Activated naive CD4-positive, alpha-beta T cell treated with anti-CD3 and anti-CD28 coated beads for 36 hours (primary cell): Measurements from ENCODE around the gene ZNF337. TPM values are rescaled to one million over a fixed set of nuclear protein-coding genes. Genes with fewer than 3 reads are reported as not detected.
A peak's percentile ranks its signal among the peaks of the same experiment; 100 is the strongest.
"Not testable (repeated sequence)": the region's sequence is repeated elsewhere in the genome, so short reads cannot be mapped to it uniquely, and the experiment has no call there.

Experiments used
- CTCF ChIA-PET: fragments of 350-600 bp; sonication (Branson Sonifier 250); formaldehyde crosslinking; loops from one replicate; lab custom pipeline; 2021; ENCODE audit warnings: antibody characterized with exemption; lab: Charles Lee
- DNase-seq: peaks from one replicate; pipeline ENCODE4 v3.0.0-alpha.2; 2020
- H3K27ac Mint-ChIP-seq: one replicate; pipeline ENCODE4 v1.8.0; 2021; ENCODE audit warnings: mild to moderate bottlenecking, mixed read lengths
- H3K27me3 Mint-ChIP-seq: one replicate; pipeline ENCODE4 v1.8.0; 2021; ENCODE audit warnings: low read depth, mixed read lengths
- H3K36me3 Mint-ChIP-seq: one replicate; pipeline ENCODE4 v1.8.0; 2021; ENCODE audit warnings: low read depth, mixed read lengths
- H3K4me1 Mint-ChIP-seq: one replicate; pipeline ENCODE4 v1.8.0; 2021; ENCODE audit warnings: low read depth, mixed read lengths
- H3K4me3 Mint-ChIP-seq: one replicate; pipeline ENCODE4 v1.8.0; 2021; ENCODE audit warnings: mild to moderate bottlenecking, moderate library complexity, mixed read lengths
- H3K9me3 Mint-ChIP-seq: one replicate; pipeline ENCODE4 v1.8.0; 2021; ENCODE audit warnings: mixed read lengths
- intact Hi-C: fragments of 100-400 bp; cut with micrococcal nuclease; formaldehyde crosslinking; loops from one replicate; pipeline ENCODE4 v1.15.1; 2023
- total RNA-seq, 2 experiments: library from RNA; stranded (reverse); gene quantifications; one replicate each; pipeline ENCODE4 v1.2.3, GENCODE V29; 2021

Gene ZNF337
- total RNA-seq, 2 experiments from 2014 or later = 12.2 to 12.6 TPM

GRCh38 chr20:25720285-25720684 lies 23.6 kb upstream of the ZNF337 start:
- H3K4me3 Mint-ChIP-seq = no peak overlapping the region
- H3K9me3 Mint-ChIP-seq = peaks cover 40% of the 10 kb centered on the region
- H3K4me1 Mint-ChIP-seq = peaks cover 24% of the 10 kb centered on the region
- intact Hi-C loops = no loop called here
- CTCF ChIA-PET = no interaction called here
- no peak overlapping the region for H3K27ac Mint-ChIP-seq
- DNase-seq = no peak
- peaks cover 21% of the 10 kb centered on the region for H3K36me3 Mint-ChIP-seq
- H3K27me3 Mint-ChIP-seq = no peaks in the 10 kb centered on the region

DNA sequence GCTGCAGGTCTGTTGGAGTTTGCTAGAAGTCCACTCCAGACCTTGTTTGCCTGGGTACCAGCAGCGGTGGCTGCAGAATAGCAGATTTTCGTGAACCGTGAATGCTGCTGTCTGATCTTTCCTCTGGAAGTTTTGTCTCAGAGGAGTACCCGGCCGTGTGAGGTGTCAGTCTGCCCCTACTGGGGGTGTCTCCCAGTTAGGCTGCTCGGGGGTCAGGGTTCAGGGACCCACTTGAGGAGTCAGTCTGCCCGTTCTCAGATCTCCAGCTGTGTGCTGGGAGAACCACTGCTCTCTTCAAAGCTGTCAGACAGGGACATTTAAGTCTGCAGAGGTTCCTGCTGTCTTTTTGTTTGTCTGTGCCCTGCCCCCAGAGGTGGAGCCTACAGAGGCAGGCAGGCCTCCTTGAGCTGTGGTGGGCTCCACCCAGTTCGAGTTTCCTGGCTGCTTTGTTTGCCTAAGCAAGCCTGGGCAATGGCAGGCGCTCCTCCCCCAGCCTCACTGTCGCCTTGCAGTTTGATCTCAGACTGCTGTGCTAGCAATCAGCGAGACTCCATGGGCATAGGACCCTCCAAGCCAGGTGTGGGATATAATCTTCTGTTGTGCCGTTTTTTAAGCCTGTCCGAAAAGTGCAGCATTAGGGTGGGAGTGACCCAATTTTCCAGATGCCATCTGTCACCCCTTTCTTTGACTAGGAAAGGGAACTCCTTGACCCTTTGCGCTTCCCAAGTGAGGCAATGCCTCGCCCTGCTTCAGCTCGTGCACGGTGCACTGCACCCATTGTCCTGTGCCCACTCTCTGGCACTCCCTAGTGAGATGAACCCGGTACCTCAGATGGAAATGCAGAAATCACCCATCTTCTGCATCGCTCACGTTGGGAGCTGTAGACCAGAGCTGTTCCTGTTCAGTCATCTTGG lies 22.5 kb upstream of the ZNF337 start:
- Mint-ChIP-seq H3K36me3 (peaks cover 18% of the 10 kb centered on the region), H3K27ac (peak overlapping the region; percentile 85), H3K9me3 (peaks cover 35% of the 10 kb centered on the region), H3K4me3 (peak overlapping the region; percentile 47), H3K4me1 (peaks cover 23% of the 10 kb centered on the region)
- H3K27me3 Mint-ChIP-seq, CTCF ChIA-PET: not testable (repeated sequence)
- peak; percentile 63 for DNase-seq
- intact Hi-C loops = loop anchor here (2.0 kb wide), 1 partner anchor 22 kb away; the partner anchor contains the start of gene ZNF337

DNA sequence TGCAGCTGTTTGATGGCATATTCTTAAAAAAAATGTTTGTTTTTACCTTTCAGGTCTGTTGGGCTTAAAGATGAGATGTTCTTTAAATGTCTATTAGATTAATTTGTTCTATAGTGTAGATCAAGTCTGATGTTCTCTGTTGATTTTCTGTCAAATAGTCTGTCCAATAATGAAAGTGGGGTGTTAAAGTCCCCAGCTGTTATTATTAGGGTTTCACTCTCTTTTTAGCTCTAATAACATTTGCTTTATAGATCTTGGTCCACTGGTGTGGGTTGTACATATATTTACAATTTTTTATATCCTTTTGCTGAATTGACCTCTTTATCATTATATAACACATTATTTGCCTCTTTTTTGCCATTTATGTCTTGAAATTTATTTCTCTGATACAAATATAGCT lies 11.0 kb upstream of the ZNF337 start:
- Mint-ChIP-seq H3K9me3 (peaks cover 25% of the 10 kb centered on the region), H3K36me3 (peaks cover 29% of the 10 kb centered on the region), H3K27ac (no peak overlapping the region), H3K27me3 (no peaks in the 10 kb centered on the region), H3K4me3 (no peak overlapping the region), H3K4me1 (peaks cover 18% of the 10 kb centered on the region)
- DNase-seq = no peak
- CTCF ChIA-PET = interaction anchor here (1.0 kb wide), 1 partner anchor 237 kb away, joined by 4 read pairs; no protein-coding TSS in a partner anchor
- intact Hi-C loops = no loop called here

- H3K4me1 Mint-ChIP-seq = peaks cover 18% of the 10 kb centered on the region
- no peaks in the 10 kb centered on the region for H3K27me3 Mint-ChIP-seq
- peak overlapping the region; percentile 66 for H3K27ac Mint-ChIP-seq
- H3K36me3 Mint-ChIP-seq = peaks cover 21% of the 10 kb centered on the region
- H3K4me3 Mint-ChIP-seq = peak overlapping the region; percentile 41
- intact Hi-C loops = loop anchor here (1.0 kb wide), 1 partner anchor 10 kb away; the partner anchor contains the start of gene ZNF337
- CTCF ChIA-PET = interaction anchor here (0.6 kb wide), 1 partner anchor 10 kb away, joined by 3 read pairs; no protein-coding TSS in a partner anchor
- DNase-seq = peak; percentile 63
- H3K9me3 Mint-ChIP-seq = peaks cover 19% of the 10 kb centered on the region
Measured at GRCh38 chr20:25706793-25707192, 10.1 kb upstream of the ZNF337 start.

DNA sequence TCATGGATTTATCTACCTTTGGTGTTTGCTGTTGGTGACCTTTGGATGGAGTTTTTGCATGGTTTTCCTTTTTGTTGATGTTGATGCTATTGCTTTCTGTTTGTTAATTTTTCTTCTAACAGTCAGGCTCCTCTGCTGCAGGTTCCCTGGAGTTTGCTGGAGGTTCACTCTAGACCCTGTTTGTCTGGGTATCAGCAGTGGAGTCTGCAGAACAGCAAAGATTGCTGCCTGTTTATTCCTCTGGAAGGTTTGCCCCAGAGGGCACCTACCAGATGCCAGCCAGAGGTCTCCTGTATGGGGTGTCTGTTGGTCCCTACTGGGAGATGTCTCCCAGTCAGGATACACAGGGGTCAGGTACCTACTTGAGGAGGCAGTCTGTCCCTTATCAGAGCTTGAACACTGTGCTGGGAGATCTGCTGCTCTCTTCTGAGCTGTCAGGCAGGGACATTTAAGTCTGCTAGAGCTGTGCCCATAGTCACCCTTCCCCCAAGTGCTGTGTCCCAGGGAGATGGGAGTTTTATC lies 9.2 kb upstream of the ZNF337 start:
- Mint-ChIP-seq H3K27ac (no peak overlapping the region), H3K27me3 (no peaks in the 10 kb centered on the region), H3K9me3 (peaks cover 17% of the 10 kb centered on the region), H3K36me3 (peaks cover 16% of the 10 kb centered on the region), H3K4me3 (no peak overlapping the region), H3K4me1 (peaks cover 18% of the 10 kb centered on the region)
- CTCF ChIA-PET = no interaction called here
- intact Hi-C loops = loop anchor here (1.0 kb wide), 1 partner anchor 10 kb away; the partner anchor contains the start of gene ZNF337
- DNase-seq = no peak

DNA sequence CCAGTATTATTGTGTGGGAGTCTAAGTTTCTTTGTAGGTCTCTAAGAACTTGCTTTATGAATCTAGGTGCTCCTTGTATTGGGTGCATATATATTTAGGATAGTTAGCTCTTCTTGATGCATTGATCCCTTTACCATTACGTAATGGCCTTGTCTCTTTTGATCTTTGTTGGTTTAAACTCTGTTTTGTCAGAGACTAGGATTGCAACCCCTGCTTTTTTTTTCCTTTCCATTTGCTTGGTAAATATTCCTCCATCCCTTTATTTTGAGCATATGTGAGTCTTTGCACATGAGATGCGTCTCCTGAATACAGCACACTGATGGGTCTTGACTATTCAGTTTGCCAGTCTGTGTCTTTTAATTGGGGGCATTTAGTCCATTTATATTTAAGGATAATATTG lies 7.7 kb upstream of the ZNF337 start:
- CTCF ChIA-PET, H3K4me3 Mint-ChIP-seq, H3K27ac Mint-ChIP-seq, intact Hi-C loops, DNase-seq, H3K27me3 Mint-ChIP-seq: not testable (repeated sequence)
- Mint-ChIP-seq H3K36me3 (peaks cover 22% of the 10 kb centered on the region), H3K4me1 (peaks cover 18% of the 10 kb centered on the region), H3K9me3 (peaks cover 21% of the 10 kb centered on the region)

- H3K4me1 Mint-ChIP-seq, H3K4me3 Mint-ChIP-seq, intact Hi-C loops, CTCF ChIA-PET, H3K27ac Mint-ChIP-seq, H3K27me3 Mint-ChIP-seq, DNase-seq: not testable (repeated sequence)
- Mint-ChIP-seq H3K36me3 (peaks cover 18% of the 10 kb centered on the region), H3K9me3 (peaks cover 19% of the 10 kb centered on the region)
Measured at GRCh38 chr20:25700835-25701234, 4.2 kb upstream of the ZNF337 start.

DNA sequence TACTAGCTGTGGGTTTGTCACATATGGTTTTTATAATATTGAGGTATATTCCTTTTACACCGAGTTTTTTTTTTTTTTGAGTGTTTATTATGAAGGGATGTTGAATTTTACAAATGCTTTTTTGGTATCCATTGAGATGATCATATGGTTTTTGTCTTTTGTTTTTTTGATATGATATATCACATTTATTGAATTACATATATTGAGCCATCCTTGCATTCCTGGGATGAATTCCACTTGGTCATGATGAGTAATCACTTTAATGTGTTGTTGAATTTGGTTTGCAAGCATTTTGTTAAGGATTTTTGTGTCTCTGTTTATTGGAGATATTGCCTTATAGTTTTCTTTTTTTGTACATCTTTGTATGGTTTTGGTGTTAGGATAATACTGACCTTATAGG lies 3.3 kb upstream of the ZNF337 start:
- intact Hi-C loops = loop anchor here (5.0 kb wide), 2 partner anchors 453 to 582 kb away; partner anchors contain the start of gene PYGB

DNA sequence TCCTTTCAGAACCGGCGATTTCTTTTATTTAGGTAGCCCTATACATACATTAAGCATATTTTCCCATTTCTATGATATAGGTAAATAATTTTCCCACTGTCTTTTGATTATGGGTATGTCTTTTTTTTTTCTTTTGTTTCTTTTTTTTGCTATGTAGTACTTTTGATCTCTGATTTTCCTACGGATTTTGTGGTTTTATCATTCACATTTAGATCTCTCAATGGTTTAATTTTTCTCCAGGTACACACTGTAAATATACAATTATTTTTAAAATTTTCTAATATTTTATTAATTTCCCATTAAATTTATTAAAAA lies 436 bp upstream of the ZNF337 start:
- no peak for DNase-seq
- Mint-ChIP-seq H3K4me3 (peak overlapping the region; percentile 93), H3K9me3 (peaks cover 17% of the 10 kb centered on the region), H3K4me1 (peaks cover 26% of the 10 kb centered on the region), H3K27me3 (no peaks in the 10 kb centered on the region), H3K36me3 (peaks cover 19% of the 10 kb centered on the region), H3K27ac (peak overlapping the region; percentile 81)
- intact Hi-C loops = loop anchor here (2.0 to 5.0 kb wide), 3 partner anchors 22 to 585 kb away; partner anchors contain the start of gene PYGB
- CTCF ChIA-PET = no interaction called here

More for the DNA sequence above, 3.3 kb upstream of the ZNF337 start:
- Mint-ChIP-seq H3K4me1 (peaks cover 16% of the 10 kb centered on the region), H3K27ac (no peak overlapping the region), H3K4me3 (no peak overlapping the region), H3K9me3 (peaks cover 19% of the 10 kb centered on the region), H3K36me3 (peaks cover 18% of the 10 kb centered on the region), H3K27me3 (no peaks in the 10 kb centered on the region)
- DNase-seq = no peak
- CTCF ChIA-PET = no interaction called here

DNA sequence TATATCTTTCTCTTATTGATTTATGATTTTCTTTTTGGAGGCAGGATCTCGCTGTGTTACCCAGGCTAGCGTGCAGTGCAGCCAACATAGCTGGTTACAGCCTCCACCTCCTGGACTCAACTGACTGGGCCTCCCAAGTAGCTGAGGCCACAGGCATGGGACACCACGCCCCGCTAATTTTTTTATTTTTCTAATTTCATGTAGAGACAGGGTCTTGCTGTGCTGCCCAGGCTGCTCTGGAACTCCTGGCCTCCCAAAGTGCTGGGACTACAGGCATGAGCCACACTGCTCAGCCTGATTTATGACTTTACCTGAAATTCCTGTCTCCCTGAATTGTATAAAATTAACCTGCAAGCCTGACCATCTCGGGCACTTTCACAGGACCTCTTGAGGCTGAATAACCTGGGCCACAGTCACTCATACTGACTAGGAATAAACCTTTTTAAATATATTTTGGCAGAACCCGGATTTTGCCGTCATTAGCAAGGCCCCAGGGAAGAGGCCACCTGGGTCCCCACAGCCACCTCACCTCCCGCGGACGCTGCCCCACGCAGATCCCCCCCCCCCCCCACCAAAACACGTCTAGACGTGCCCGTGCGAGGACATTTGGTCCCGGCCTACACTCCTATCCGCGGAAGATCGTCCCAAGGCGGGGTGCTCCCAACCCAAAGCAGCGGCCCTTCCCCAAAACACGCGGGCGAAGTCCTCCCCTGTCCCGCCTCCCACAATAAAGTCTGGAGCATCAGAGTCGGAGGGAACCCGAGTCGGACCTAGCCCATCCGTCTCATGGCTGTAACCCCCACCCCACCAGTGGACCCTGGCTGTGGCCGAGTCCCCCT lies 902 bp downstream of the ZNF337 start:
- peak overlapping the region; percentile 81 for H3K27ac Mint-ChIP-seq
- H3K9me3 Mint-ChIP-seq = peaks cover 13% of the 10 kb centered on the region
- peak; percentile 19 for DNase-seq
- intact Hi-C loops = loop anchor here (1.0 to 5.0 kb wide), 9 partner anchors 11 to 703 kb away; partner anchors contain the start of genes APMAP, GINS1, NANP and NINL
- H3K4me3 Mint-ChIP-seq = peak overlapping the region; percentile 93
- H3K4me1 Mint-ChIP-seq = peaks cover 26% of the 10 kb centered on the region
- H3K36me3 Mint-ChIP-seq = peaks cover 28% of the 10 kb centered on the region
- CTCF ChIA-PET = interaction anchor here (0.6 kb wide), 1 partner anchor 11 kb away, joined by 3 read pairs; no protein-coding TSS in a partner anchor
- no peaks in the 10 kb centered on the region for H3K27me3 Mint-ChIP-seq

DNA sequence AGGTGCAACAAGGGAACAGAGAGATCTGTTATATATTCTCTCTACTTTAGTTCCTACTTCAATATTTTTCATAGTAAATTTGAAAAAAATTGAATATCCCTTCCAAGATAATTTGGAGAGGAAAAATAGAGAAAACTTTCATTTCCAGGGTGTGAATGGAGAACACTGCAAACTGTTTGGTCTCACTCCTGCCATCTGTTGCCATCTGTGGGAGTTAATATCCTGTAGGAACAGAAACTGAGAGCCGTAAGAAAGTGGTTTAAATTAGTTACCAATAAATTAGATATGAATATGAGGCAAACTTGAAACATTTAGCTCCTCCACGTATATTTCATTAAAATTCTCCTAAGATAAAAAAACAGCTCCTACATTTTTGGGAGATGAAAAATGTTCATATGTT lies 4.2 kb downstream of the ZNF337 start:
- CTCF ChIA-PET = interaction anchor here (0.6 kb wide), 1 partner anchor 73 kb away, joined by 3 read pairs; no protein-coding TSS in a partner anchor
- H3K27me3 Mint-ChIP-seq = no peaks in the 10 kb centered on the region

DNA sequence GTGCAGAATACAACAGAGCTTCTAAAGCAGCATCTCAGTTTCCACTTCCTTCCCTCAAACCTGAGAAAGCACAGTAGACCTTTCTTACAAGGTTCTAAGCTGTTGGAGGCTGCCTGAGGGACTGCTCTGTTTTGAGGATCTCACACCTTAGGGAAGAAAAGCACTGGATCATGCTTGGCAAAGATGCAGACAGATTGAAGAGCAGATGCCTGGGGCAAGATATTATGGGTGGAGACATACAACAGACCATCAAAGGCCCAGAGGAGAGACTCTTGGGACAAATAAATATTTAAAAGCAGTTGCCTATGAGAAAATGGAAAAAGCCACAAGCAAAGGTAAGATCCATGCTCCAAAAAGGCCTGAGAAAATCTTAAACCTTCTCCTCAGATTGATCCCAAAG lies 6.2 kb downstream of the ZNF337 start:
- H3K4me3 Mint-ChIP-seq = no peak overlapping the region
- CTCF ChIA-PET = no interaction called here
- no peaks in the 10 kb centered on the region for H3K9me3 Mint-ChIP-seq
- DNase-seq = no peak
- H3K27me3 Mint-ChIP-seq = no peaks in the 10 kb centered on the region
- intact Hi-C loops = no loop called here
- H3K36me3 Mint-ChIP-seq = peaks cover 33% of the 10 kb centered on the region
- H3K27ac Mint-ChIP-seq = no peak overlapping the region
- H3K4me1 Mint-ChIP-seq = peaks cover 17% of the 10 kb centered on the region

More for the DNA sequence above, 4.2 kb downstream of the ZNF337 start:
- Mint-ChIP-seq H3K4me1 (peaks cover 19% of the 10 kb centered on the region), H3K4me3 (no peak overlapping the region), H3K36me3 (peaks cover 27% of the 10 kb centered on the region), H3K9me3 (no peaks in the 10 kb centered on the region), H3K27ac (no peak overlapping the region)
- intact Hi-C loops = no loop called here
- no peak for DNase-seq
